Dermis blood vessel endothelial cell (primary cell): Measurements from ENCODE around the gene ATOH8. TPM values are rescaled to one million over a fixed set of nuclear protein-coding genes. Genes with fewer than 3 reads are reported as not detected.
"Not testable (repeated sequence)": the region's sequence is repeated elsewhere in the genome, so short reads cannot be mapped to it uniquely, and the experiment has no call there.

Experiments used
- DNase-seq: peaks from one replicate; pipeline ENCODE4 v3.0.0; 2010
- total RNA-seq: library from RNA; depleted of rRNA; stranded (reverse); fragments of >200 nt; gene quantifications from 2 replicates; pipeline ENCODE4 v1.2.3, GENCODE V29; 2014

ATOH8 gene
- total RNA-seq, 1 donor from 2014 or later: 58.4 TPM

DNA sequence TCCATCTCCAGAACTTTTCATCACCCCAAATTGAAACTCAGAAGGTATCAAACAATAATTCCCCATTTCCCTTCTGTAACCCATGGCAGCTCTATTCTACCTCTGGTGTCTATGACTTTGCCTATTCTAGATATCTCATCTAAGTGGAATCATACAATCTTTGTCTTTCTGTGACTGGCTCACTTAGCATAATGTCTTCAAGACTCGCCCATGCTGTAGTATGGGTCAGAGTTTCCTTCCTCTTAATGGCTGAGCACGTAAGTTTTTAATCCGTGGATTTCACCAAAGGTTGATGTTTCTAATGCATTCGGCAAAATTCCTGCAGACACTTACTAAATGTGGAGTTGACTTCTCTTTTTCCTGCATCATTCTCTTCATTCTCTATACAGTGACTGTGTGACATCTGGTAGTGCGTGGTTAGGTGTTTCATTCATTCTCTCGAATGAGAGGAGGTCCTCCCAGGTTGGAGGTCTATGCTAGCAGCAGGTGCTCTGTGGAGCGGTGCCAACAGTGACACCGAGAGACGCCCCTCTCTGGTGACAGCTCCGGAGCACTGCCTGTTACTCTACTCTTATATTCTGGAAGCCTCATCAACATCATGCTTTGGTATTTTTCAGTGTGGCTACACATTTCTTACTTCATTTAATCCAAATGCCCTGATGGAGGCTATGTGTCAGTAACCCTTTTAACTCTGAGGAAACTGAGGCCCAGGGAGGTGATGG, 50.1 kb downstream of the ATOH8 start:
- DNase-seq: no peak

DNA sequence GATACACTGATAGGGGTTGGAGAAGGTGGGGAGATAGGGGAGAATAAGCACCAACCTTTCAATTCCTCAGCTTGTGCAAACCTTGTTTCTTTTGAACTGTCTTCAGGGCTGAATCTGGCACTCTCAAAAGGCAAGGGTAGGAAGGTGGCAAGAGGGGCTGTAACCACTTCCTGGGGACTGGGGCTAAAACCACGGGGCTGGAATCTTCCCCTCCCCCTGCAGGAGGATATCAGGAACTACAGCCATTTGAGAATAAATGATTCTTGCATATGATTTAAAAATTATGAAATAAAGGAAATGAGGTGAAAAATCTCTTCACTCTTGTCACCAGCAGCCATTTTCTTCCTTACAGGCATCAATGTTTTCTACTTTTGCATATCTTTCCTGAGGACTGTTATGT, 50.8 kb downstream of the ATOH8 start:
- peak; percentile 43 for DNase-seq

DNA sequence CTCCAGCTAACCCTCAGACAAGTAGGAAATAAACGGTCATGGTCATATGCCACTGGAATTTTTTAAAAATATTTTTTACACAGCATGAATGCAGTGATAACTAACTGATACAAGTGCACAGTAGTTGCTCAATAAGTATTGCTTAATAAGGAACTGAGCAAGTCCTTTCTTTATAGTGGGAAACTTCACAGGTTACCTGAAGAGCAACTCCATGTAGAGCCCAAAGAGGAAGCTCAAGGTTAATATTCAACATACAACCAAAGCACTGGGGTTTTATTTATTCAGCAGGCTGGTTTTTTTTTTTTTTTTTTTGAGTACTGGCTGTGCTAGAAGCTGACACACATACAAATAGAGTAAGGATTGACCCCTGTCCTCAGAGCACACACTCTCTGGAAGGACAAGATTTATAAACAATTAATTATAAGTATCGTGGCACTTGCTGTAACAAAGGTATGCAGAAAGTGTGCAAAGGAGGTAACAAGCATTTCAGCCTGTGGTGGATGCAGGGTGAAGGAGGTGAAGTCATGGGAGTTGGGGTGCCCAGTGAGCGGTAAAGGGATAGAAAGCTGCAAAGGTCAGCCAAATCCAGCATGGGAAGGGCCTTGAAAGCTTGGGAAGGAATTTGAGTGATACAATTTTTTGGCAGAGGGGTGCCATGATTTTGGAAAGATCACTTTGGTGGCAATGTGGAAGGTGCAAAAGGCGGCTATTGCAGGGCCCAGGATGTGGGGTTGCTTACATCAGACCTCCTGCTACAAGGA, 52.7 kb downstream of the ATOH8 start:
- no peak for DNase-seq

DNA sequence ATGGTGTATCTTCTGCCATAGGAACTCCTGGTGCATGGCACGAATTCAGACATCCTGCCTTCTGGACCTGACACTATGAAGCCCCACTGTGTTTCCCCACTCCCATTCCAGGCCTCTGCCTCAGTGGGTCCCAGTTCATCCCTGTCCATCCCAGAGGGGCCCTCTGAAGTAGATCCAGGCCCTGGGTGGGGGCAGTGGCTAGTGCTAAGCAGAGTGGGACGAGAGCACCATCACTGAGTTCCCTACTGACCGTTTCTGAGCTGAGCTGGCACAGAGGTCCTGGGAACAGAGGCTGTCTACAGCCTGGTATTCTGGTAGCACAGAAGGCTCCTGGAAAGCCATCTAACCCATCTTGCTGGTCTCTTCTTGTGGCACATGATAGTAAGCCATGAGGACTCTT, 54.0 kb downstream of the ATOH8 start:
- no peak for DNase-seq

DNA sequence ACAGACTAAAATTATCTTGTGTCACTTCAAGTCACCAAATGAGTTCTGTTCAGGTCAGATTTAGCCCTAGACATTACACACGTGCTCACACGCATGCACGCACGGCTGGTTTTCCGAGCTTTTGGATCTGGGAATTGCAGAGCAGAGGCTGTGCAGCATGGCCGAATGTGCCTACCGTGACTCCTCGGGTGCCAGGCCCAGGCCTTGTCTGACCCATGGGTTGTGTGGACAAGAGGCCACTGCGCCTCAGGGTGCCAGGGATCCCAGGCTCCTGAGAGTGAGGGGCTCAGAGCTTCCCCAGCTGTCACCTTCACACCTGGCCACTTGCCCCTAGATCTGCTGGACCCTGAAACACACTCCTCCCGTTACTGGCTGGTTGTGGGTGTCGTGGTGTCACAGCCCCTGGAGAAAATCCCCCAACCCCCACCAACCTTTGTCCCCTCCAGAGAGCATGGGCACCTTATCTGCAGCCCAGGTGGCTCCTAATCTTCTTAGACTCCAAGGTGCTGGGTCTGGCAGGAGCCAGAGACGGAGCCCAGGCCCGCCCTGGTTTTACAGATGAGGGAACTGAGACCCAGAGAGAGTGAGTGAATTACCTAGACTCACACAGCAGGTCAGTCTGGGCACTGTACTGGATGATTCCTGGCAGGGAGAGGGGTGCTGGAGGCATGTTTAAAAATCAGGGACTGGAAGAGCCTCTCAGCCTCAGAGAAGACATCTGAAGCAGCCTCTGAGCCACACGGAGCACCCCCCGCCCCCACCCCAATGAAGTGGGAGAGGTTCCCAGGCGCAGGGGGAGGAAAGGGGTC, 56.8 kb downstream of the ATOH8 start:
- no peak for DNase-seq

DNA sequence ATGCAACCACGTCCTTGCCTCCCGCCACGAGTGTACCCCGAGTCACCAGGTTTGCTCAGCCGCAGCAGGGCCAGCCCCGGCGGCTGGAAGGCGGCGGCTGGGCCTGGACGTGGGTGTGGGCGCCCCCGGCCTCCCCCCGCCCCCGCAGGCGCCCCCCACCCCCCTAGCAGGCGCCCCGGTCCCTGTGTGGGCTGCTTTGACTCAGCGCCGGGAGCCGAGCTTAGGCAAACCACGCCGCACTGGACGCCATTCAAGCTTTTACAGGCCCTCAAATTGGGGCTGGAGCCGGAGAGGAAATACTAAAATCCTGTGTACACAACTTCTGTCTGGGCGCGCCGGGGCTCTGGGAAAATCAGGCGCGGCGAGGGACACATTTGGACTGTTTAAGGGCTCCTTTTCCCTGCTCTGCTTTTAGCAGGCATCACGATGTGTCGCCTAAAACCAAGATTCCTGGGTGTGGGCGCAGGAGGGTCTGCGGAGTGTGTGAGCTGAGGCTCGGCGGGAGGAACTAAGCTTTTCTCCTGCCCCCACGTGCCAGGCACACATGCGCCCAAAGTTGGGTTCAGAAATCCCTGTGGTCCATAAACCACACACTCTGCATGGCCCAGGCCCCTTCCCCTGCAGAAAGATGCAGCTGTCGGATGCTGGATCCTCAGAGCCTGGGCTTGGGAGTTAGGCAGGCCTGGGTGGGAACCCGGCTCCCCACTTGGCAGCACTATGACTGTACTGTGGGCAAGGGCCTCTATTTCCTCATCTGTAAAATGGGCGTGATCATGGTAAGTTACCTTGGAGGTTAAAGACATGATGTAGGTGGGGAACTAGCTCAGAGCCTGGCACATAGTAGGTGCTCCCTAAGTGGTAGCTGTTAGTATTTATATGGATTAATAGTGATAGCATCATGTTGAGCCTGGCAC, 57.6 kb downstream of the ATOH8 start:
- peak; percentile 44 for DNase-seq

DNA sequence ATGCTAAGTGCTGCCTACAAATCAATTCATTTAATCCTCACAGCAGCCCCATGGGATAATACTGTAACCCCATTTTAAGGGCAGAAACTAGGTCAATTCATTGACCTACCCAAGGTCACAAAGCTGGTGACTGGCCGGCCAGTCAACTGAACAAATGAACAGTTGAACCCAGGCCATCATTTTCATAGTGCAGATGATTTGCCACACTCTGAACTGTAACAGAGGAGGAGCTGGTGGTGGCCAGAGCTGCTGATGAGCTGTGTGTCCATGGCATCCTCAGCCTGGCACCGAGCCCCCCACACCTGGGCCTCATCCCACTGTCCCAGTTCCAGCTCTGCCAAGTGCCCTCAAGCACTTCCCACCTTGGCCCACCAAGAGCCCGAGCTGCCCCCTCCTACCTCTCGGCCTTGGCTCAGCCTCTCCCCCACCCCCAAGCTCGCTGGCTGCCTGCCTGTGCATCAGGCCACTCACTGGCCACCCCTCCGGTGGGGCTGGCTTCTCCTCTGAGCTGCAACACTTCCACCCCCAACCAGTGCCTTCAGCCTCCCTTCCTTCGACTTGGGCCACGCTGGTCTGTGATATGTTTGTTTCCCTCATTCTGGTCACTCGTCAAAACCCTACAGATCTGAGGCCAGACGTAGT, 58.4 kb downstream of the ATOH8 start:
- no peak for DNase-seq

DNA sequence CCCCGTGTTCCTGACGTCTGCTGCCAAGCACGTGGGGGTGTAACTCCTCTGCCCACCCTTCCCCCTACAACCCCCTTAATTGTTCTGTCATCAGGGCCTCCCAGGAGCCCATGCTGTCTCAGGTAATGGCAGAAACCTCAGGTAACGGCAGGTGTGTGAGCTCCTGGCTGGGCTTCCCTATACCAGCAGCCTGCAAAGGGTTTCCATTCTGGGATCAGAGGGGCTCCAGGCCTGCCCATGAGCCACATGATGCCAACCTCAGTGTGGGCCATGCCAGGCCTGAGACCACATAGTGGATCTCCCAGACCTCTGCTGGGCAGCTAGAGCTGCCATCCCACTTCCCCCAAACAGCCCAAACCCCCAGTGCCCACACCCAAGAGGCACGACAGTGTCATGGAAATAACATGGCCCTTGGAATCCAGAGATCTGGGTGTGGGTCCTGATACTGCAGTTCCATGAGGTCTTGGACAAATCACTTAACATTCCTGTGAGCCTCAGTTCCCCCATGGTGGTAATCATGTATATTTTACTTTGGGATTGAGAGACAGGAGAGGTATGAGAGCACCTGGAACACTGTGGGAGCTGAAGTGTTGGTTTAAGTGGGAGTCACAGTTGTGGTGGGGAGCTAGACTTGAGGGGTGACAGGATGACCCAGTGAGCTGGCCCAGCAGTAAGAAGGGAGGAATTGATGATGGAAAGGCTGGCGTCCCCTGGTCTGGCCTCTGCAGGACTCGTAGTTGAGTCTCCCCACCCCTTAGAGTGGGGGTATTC, 59.6 kb downstream of the ATOH8 start:
- no peak for DNase-seq

DNA sequence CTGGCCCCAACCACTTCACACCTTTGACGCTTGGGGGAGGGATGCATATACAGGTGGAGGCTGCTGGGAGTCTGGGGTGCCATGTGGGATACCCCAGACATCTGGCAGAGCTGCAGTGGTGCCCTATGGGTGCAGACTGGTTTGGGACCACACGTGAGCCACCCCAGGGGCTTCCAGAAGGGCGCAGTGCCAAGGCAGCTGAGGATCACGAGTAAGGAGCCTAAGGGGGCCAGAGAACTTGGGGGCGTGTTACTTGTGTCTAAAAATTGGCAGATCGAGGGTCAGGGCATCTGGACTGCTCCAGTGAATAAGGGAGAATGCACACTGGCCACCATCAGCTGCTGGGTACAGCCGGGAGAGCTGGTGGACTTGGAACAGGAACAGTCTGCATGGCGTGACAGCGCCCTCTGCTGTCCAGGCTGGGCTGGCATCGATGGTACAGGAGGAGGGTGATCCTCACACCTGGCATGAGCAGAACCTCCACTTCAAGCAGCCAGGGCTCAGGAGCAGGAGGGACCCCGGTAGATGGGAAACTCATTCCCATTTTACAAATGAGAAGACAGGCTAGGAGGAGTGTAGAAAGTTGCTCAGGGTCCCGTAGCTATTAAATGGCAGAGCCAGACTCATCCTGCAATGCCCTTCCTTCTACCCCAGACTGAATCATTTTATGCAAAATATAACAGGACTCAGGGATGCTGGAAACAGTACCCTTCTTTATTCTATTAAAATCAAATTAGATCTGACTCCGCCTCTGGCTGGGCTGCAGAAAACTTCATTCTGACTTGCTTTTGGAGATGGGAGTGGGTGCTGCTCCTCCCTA, 60.4 kb downstream of the ATOH8 start:
- peak; percentile 95 for DNase-seq

DNA sequence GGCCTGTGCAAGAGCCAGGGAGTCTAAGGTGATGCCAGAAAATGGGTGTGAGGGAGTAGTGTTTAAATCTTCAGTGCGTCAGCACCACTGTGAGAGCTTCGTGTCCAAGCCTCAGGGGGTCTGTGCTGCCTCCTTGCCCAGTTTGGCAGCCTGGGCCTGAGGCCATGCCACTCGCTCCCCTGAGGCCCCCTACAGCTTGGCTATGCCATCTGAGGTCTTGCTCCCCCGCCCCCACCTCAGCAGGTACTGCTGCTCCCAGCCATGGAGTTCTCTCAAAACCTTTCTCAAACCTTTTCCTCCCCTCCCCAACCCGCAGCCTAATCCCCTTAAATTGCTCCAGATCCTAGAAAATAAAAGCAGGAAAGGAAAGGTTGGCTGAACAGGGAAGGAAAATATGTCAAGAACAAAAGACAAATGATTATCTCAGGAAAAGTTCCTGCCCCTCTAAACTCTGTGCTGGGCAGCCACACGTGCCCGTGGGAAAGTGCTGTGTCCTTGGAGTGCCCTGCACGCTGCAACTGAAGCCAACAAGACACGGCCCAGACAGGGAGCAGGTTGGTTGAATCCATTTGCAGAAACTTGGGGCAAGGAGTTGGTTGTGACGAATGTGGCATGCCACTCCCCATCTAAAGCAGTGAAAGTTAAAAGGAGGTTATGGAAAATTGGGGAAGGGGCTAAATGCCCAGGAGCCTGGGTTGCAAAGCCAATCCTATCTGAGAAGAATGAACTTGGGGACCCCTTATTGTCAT, 61.2 kb downstream of the ATOH8 start:
- DNase-seq: no peak

DNA sequence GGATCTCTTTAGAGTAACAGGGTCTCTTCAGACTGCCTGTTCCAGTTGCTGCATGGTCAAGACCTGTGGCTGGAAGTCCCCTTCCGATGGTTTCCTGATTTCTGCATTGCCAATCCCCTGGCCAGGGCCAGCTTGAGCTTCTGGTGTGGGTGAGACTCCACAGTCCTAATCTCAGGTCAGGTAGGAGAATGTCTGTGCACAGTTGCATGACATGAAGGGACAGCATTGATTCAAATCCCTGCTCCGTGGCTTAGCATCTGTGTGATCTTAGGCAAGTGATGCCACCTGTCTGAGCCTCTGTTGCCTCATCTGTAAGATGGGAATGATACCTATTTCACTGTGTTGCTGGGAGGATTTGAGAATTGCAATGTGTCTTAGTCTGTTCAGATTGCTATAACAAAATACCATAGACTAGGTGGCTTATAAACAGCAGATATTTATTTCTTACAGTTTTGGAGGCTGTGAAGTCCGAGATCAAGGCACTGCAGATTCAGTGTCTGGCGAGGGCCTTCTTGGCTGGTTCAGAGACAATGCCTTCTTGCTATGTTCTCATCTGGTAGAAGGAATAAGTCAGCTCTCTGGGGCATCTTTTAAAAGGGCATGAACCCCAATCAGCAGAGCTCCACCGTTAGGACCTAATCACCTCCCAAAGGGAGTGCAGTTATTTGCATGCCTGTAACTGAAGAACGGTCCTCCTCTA, 66.2 kb downstream of the ATOH8 start:
- no peak for DNase-seq

DNA sequence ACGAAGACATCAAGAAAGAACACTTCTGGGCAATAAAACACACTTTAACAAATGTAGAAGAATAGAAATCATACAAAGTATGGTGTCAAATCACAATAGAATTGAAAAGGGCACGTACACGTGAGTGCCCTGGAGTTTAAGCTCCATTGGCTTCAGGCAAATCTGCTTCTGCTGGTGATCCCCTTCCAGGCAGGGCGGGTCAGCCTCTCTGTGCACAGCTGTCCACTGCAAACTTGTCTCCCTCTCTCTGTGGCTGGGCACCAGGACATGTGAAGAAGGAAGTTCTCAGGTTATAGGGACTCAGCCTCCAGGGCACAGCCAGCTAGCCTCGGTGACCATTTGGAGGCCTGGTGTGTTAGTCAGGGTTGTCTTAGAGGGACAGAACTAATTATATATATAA, 69.0 kb downstream of the ATOH8 start:
- no peak for DNase-seq

DNA sequence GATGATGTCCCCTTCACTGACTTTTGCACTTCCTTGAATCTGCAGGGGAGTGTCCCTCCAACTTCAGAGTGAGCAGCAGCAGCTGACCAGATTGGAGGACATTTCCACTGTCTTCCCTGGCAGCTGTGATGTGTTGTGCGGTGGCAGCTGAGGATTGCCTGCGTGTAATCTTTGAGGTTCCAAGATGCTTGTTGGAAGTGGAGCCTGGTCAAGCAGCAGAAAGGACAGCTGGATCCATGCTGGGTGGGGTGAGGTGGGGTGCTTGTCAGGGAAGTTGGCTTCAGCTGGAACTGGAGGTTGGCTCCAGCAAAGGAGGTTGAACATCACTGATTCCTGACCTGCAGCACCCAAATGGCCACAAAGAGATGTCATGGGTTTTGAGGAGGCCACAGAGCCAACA, 70.2 kb downstream of the ATOH8 start:
- no peak for DNase-seq

DNA sequence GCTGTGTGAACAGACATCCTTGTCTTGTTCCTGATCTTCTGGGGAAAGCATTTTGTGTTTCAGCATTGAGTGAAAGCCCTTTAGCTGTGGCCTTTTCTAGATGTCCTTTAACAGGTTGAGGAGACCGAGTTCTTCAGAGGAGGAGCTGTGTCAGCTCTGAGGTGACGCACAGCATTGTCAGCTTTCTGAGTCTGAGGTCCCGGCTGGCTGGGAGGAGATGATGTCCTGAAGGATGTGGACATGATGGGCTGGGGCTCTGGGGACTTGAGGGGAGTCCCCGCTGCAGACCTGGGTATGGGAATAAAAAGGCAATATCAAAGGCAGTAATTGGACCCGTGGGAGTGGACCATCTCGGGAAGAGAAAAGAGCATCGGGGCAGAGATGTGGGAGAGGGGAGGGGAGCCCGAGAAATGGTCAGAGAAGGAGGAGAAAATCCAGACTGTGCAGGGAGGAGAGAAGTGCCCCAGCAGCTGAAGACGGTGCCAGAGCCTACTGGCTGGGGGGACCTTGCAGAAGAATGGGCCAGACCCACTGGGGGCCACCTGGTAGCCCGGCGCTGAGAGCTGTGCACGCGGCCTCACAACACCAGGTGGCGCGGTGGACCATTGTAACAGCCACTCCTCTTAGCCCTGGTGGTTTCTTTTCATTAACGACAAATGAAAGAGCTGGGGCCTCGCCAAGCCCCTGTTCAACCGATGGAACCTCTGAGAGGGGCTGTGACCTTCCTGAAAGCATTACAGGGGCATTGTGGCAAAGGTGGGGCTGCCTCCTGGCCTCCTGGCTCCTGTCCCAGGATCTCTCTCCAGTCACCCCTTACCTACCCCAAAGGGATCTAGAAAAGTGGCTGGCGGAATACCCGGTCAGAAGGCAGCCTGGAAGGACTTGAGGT, 73.4 kb downstream of the ATOH8 start:
- peak; percentile 81 for DNase-seq

DNA sequence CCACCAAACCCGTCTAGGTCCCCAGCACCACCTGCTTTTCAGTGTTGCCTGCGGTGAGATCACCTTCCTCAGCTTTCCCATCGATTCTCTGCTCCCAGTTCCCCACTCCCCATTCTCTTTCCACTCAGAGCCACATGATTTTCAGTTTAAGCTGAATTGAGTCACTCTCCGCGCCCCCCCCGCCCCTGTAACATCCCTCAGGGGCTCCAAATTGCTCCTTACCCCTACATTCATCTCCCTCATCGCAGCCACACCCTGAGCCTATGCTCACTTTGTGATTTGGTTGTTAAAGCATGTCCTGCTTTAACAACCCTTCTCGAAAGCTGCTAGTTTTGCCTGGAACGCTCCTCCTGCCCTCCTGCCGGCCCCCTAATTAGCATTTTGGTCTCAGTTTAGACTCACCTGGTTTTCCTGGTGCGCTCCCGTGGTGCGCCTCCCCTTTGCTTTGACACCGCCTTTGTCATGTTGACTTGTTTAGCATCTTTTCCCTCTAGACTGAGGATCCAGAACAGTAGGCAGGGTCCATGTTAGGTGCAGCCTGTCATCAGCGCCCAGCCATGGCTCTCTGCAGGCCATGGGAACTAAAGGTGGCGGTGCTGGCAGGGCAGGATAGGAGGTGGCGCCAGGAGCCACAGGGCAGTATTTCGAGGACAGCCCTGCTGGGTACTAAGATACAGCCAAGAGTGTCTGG, 74.2 kb downstream of the ATOH8 start:
- no peak for DNase-seq

DNA sequence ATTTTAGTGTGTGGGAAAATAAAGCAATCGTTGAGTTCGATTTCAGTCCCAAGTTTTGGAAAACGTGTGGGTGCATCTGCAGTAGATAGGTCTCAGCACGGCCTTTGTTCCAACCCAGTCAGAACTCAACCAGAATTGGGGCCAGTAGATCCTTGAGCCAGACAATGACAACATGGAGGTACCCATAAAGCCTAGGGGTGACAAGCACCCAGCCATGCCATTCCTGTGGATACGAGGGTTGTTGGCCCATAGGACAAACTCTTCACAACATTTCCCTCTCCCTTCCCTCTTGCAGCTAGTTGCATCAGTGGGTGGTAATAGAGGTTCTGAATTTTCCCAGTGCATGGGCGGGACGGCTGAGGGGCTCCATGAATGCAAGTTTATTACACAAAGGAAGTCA, 74.9 kb downstream of the ATOH8 start:
- DNase-seq: no peak

DNA sequence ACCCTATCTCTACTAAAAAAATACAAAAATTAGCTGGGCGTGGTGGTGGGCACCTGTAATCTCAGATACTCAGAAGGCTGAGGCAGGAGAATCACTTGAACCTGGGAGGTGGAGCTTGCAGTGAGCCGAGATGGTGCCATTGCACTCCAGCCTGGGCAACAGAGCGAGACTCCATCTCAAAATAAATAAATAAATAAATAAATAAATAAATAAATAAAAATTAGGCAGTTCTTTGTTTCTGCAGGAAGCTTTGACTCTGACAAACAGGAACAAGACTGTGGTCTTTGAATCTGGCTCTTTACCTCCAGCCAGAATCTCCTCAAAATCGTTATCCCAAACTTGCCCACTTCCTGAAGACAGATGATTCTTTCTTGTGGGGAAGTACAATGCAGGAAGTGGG, 75.6 kb downstream of the ATOH8 start:
- not testable (repeated sequence) for DNase-seq
